HEK293 (cell line): ENCODE results near the gene TMEM150C.

Experiments used
- CTCF ChIA-PET: fragments of 350-600 bp; formaldehyde crosslinking; extraction: SDS; loops from one replicate; lab custom pipeline; 2021; ENCODE audit warnings: antibody characterized with exemption; lab: Yijun Ruan, JAX
- POLR2A ChIA-PET: fragments of 300-600 bp; formaldehyde crosslinking; extraction: SDS; loops from one replicate; lab custom pipeline; 2020; ENCODE audit warnings: antibody characterized with exemption, inconsistent platforms; lab: Yijun Ruan, JAX
- H3K27ac ChIP-seq: fragments of 200-500 bp; sonication (Bioruptor generic); 2 replicates; pipeline ENCODE4 v1.5.1; 2014; ENCODE audit warnings: low read depth, low read length, control low read depth, inconsistent platforms; ENCODE audit errors: extremely low read depth
- H3K36me3 ChIP-seq, 2 experiments: fragments of 200-500 bp in 1 of 2; sonication (Bioruptor generic) in 1 of 2; 1 replicate in 1 of 2; 2 replicates in 1 of 2; pipeline ENCODE4 v1.5.1; 2014 to 2017; ENCODE audit warnings: inconsistent platforms in 2 of 2, low read length in 2 of 2; ENCODE audit not compliant: control insufficient read depth in 2 of 2, insufficient read depth in 1 of 2
- H3K4me1 ChIP-seq: fragments of 200-500 bp; sonication (Bioruptor generic); 2 replicates; pipeline ENCODE4 v1.5.1; 2014; ENCODE audit warnings: mild to moderate bottlenecking, low read length, inconsistent platforms; ENCODE audit not compliant: control insufficient read depth, insufficient read depth
- H3K4me3 ChIP-seq: 2 replicates; pipeline ENCODE4 v1.5.1; 2011; ENCODE audit warnings: low read depth, mild to moderate bottlenecking, control low read depth, low read length, moderate library complexity
- H3K9me3 ChIP-seq: fragments of 200-500 bp; sonication (Bioruptor generic); 2 replicates; pipeline ENCODE4 v1.5.1; 2014; ENCODE audit warnings: low read depth, low read length, inconsistent platforms; ENCODE audit not compliant: control insufficient read depth, insufficient read depth
- EGR2 ChIP-seq: fragments of 450-650 bp; formaldehyde crosslinking; IDR thresholded peaks from 2 replicates; pipeline ENCODE4 v1.5.1; 2016; ENCODE audit warnings: low read depth, missing biosample characterization, missing genetic modification characterization
- HOXC10 ChIP-seq: sonication (generic); formaldehyde crosslinking; IDR thresholded peaks from 2 replicates; pipeline ENCODE4 v1.8.1; 2023; ENCODE audit warnings: mild to moderate bottlenecking, missing genetic modification reagents
- INSM2 ChIP-seq: fragments of 450-650 bp; formaldehyde crosslinking; IDR thresholded peaks from 2 replicates; pipeline ENCODE4 v1.5.1; 2016; ENCODE audit warnings: missing biosample characterization, missing genetic modification characterization
- MZF1 ChIP-seq: fragments of 450-650 bp; formaldehyde crosslinking; IDR thresholded peaks from 2 replicates; pipeline ENCODE4 v1.5.1; 2017; ENCODE audit warnings: missing biosample characterization, missing genetic modification characterization, borderline replicate concordance
- TCF7L2 ChIP-seq: IDR thresholded peaks from 2 replicates; pipeline ENCODE4 v1.6.1; 2011; ENCODE audit warnings: low read depth, mild to moderate bottlenecking, inconsistent platforms, low read length, moderate library complexity, borderline replicate concordance
- TSHZ1 ChIP-seq: fragments of 450-650 bp; formaldehyde crosslinking; IDR thresholded peaks from 2 replicates; pipeline ENCODE4 v1.5.1; 2016; ENCODE audit warnings: missing biosample characterization, missing genetic modification characterization, borderline replicate concordance
- ZFP3 ChIP-seq: fragments of 450-650 bp; formaldehyde crosslinking; IDR thresholded peaks from 2 replicates; pipeline ENCODE4 v1.5.1; 2016; ENCODE audit warnings: low read depth, missing biosample characterization, missing genetic modification characterization
- ZNF133 ChIP-seq: fragments of 450-650 bp; formaldehyde crosslinking; IDR thresholded peaks from 2 replicates; pipeline ENCODE4 v1.5.1; 2016; ENCODE audit warnings: missing biosample characterization, missing genetic modification characterization
- ZNF16 ChIP-seq: fragments of 450-650 bp; formaldehyde crosslinking; IDR thresholded peaks from 2 replicates; pipeline ENCODE4 v1.5.1; 2016; ENCODE audit warnings: low read depth, missing biosample characterization, missing genetic modification characterization
- ZNF175 ChIP-seq: fragments of 450-650 bp; formaldehyde crosslinking; IDR thresholded peaks from 2 replicates; pipeline ENCODE4 v1.5.1; 2016; ENCODE audit warnings: missing biosample characterization, missing genetic modification characterization
- ZNF239 ChIP-seq: fragments of 450-650 bp; formaldehyde crosslinking; IDR thresholded peaks from 2 replicates; pipeline ENCODE4 v1.5.1; 2016; ENCODE audit warnings: missing biosample characterization, missing genetic modification characterization
- ZNF302 ChIP-seq: fragments of 450-650 bp; formaldehyde crosslinking; IDR thresholded peaks from 2 replicates; pipeline ENCODE4 v1.5.1; 2016; ENCODE audit warnings: missing biosample characterization, missing genetic modification characterization, low read depth
- ZNF354C ChIP-seq: fragments of 450-650 bp; formaldehyde crosslinking; IDR thresholded peaks from 2 replicates; pipeline ENCODE4 v1.5.1; 2016; ENCODE audit warnings: missing biosample characterization, missing genetic modification characterization, low read depth, borderline replicate concordance
- ZNF398 ChIP-seq: fragments of 450-650 bp; formaldehyde crosslinking; IDR thresholded peaks from 2 replicates; pipeline ENCODE4 v1.5.1; 2017; ENCODE audit warnings: missing biosample characterization, missing genetic modification characterization
- ZNF580 ChIP-seq: fragments of 450-650 bp; formaldehyde crosslinking; IDR thresholded peaks from 2 replicates; pipeline ENCODE4 v1.5.1; 2016; ENCODE audit warnings: missing biosample characterization, missing genetic modification characterization
- ZNF610 ChIP-seq: fragments of 450-650 bp; formaldehyde crosslinking; IDR thresholded peaks from 2 replicates; pipeline ENCODE4 v1.5.1; 2016; ENCODE audit warnings: missing biosample characterization, missing genetic modification characterization, borderline replicate concordance
- ZNF629 ChIP-seq: fragments of 450-650 bp; formaldehyde crosslinking; IDR thresholded peaks from 2 replicates; pipeline ENCODE4 v1.5.1; 2017; ENCODE audit warnings: missing biosample characterization, missing genetic modification characterization
- ZNF639 ChIP-seq: fragments of 450-650 bp; formaldehyde crosslinking; IDR thresholded peaks from 2 replicates; pipeline ENCODE4 v1.5.1; 2016; ENCODE audit warnings: missing biosample characterization, missing genetic modification characterization
- ZNF692 ChIP-seq: fragments of 450-650 bp; formaldehyde crosslinking; IDR thresholded peaks from 2 replicates; pipeline ENCODE4 v1.5.1; 2016; ENCODE audit warnings: missing biosample characterization, missing genetic modification characterization
- ZNF704 ChIP-seq: fragments of 450-650 bp; formaldehyde crosslinking; IDR thresholded peaks from 2 replicates; pipeline ENCODE4 v1.5.1; 2016; ENCODE audit warnings: missing biosample characterization, missing genetic modification characterization
- ZSCAN16 ChIP-seq: fragments of 450-650 bp; formaldehyde crosslinking; IDR thresholded peaks from 2 replicates; pipeline ENCODE4 v1.5.1; 2016; ENCODE audit warnings: missing biosample characterization, missing genetic modification characterization
- ZSCAN4 ChIP-seq: fragments of 450-650 bp; formaldehyde crosslinking; IDR thresholded peaks from 2 replicates; pipeline ENCODE4 v1.5.1; 2017; ENCODE audit warnings: missing biosample characterization, missing genetic modification characterization

Gene TMEM150C

GRCh38 chr4:82521283-82521682, 40.5 kb downstream of the TMEM150C start:
- no peaks in the 10 kb centered on the region for H3K9me3 ChIP-seq
- POLR2A ChIA-PET: no interaction called here
- H3K4me3 ChIP-seq: no peak overlapping the region
- H3K36me3 ChIP-seq: no peaks in the 10 kb centered on the region
- H3K4me1 ChIP-seq: peaks cover 3% of the 10 kb centered on the region; the same call in 1 of the 2 replicates
- no peak for TF ChIP-seq HOXC10 (CRISPR knock-in tag)
- TF ChIP-seq TSHZ1: no peak
- TF ChIP-seq ZNF175 (tag by site-specific recombination): no peak
- TF ChIP-seq ZNF398: no peak
- TF ChIP-seq ZNF16 (tag by site-specific recombination): no peak
- TF ChIP-seq ZNF133 (tag by site-specific recombination): no peak
- no peak for TF ChIP-seq ZNF629 (tag by site-specific recombination)
- no peak for TF ChIP-seq MZF1
- no peak for TF ChIP-seq EGR2 (tag by site-specific recombination)
- TF ChIP-seq ZNF704: no peak
- TF ChIP-seq ZNF354C (tag by site-specific recombination): no peak
- no peak for TF ChIP-seq ZFP3
- TF ChIP-seq ZSCAN16 (tag by site-specific recombination): no peak
- TF ChIP-seq ZNF302 (tag by site-specific recombination): no peak
- TF ChIP-seq ZNF610: no peak
- CTCF ChIA-PET: interaction anchor here (0.7 kb wide), 1 partner anchor 914 kb away, joined by 3 read pairs; no protein-coding TSS in a partner anchor
- H3K27ac ChIP-seq: no peak overlapping the region

GRCh38 chr4:82519776-82520175, 42.0 kb downstream of the TMEM150C start:
- CTCF ChIA-PET: no interaction called here
- no peak overlapping the region for H3K27ac ChIP-seq
- no peaks in the 10 kb centered on the region for H3K36me3 ChIP-seq
- no peak overlapping the region for H3K4me3 ChIP-seq
- POLR2A ChIA-PET: no interaction called here
- no peaks in the 10 kb centered on the region for H3K9me3 ChIP-seq
- H3K4me1 ChIP-seq: peaks cover 7% of the 10 kb centered on the region; the same call in 1 of the 2 replicates
- no peak for TF ChIP-seq TCF7L2
- TF ChIP-seq ZNF692 (tag by site-specific recombination): no peak
- no peak for TF ChIP-seq ZNF639 (tag by site-specific recombination)
- TF ChIP-seq ZSCAN4 (tag by site-specific recombination): no peak
- no peak for TF ChIP-seq ZNF239 (tag by site-specific recombination)
- TF ChIP-seq INSM2 (tag by site-specific recombination): no peak
- TF ChIP-seq ZNF580 (tag by site-specific recombination): no peak
- TF ChIP-seq, all 188 proteins: peak for 0
